GM23338 (cell line): ENCODE results near the gene DEPDC5. TPM values are rescaled to one million over a fixed set of nuclear protein-coding genes. Genes with fewer than 3 reads are reported as not detected.
"Not testable (repeated sequence)": the region's sequence is repeated elsewhere in the genome, so short reads cannot be mapped to it uniquely, and the experiment has no call there.

Source experiments
- ATAC-seq: fragments of 200-7000 bp; cut with Tn5 transposase; 3 replicates; pipeline ENCODE4 v1.9.1; 2020
- DNase-seq: peaks from one replicate; pipeline ENCODE4 v3.0.0-alpha.2; 2015; ENCODE audit warnings: low spot score
- H2AFZ ChIP-seq: fragments of 200-600 bp; sonication (generic); 2 replicates; pipeline ENCODE4 v1.8.0; 2016; ENCODE audit warnings: antibody characterized with exemption, mild to moderate bottlenecking, moderate library complexity
- H3F3A ChIP-seq: fragments of 200-600 bp; sonication (generic); replicated peaks from 2 replicates; pipeline ENCODE4 v1.8.0; 2017; ENCODE audit warnings: antibody characterized with exemption, mixed run types, low read depth
- H3K27ac ChIP-seq: fragments of 200-600 bp; sonication (generic); 2 replicates; pipeline ENCODE4 v1.6.1; 2016; ENCODE audit warnings: low read depth
- H3K27me3 ChIP-seq: fragments of 200-600 bp; sonication (generic); 2 replicates; pipeline ENCODE4 v1.8.0; 2016; ENCODE audit warnings: mild to moderate bottlenecking, mixed run types, moderate library complexity; ENCODE audit not compliant: insufficient read depth
- H3K36me3 ChIP-seq: fragments of 200-600 bp; sonication (generic); 2 replicates; pipeline ENCODE4 v1.8.0; 2016; ENCODE audit warnings: mild to moderate bottlenecking; ENCODE audit not compliant: insufficient read depth
- H3K4me1 ChIP-seq: fragments of 200-600 bp; sonication (generic); 2 replicates; pipeline ENCODE4 v1.8.0; 2016; ENCODE audit warnings: mild to moderate bottlenecking, moderate library complexity; ENCODE audit not compliant: insufficient read depth
- H3K4me2 ChIP-seq: fragments of 200-600 bp; sonication (generic); 2 replicates; pipeline ENCODE4 v1.7.1; 2017; ENCODE audit warnings: mixed run types
- H3K4me3 ChIP-seq: fragments of 200-600 bp; sonication (generic); 2 replicates; pipeline ENCODE4 v1.6.1; 2016; ENCODE audit warnings: mixed run types
- H3K79me2 ChIP-seq: fragments of 200-600 bp; sonication (generic); replicated peaks from 2 replicates; pipeline ENCODE4 v1.8.0; 2017; ENCODE audit warnings: mild to moderate bottlenecking; ENCODE audit not compliant: insufficient read depth
- H3K9me2 ChIP-seq: fragments of 200-600 bp; sonication (generic); 2 replicates; pipeline ENCODE4 v1.8.0; 2017; ENCODE audit not compliant: insufficient read depth
- H4K20me1 ChIP-seq: fragments of 200-600 bp; sonication (generic); replicated peaks from 2 replicates; pipeline ENCODE4 v1.8.0; 2017; ENCODE audit warnings: mild to moderate bottlenecking; ENCODE audit not compliant: insufficient read depth
- H3K27ac Mint-ChIP-seq: 2 replicates; pipeline ENCODE4 v1.8.0; 2020; ENCODE audit warnings: inconsistent platforms, mild to moderate bottlenecking, moderate library complexity, mixed read lengths
- H3K27me3 Mint-ChIP-seq: 3 replicates; pipeline ENCODE4 v1.8.0; 2022; ENCODE audit warnings: low read depth, mild to moderate bottlenecking, moderate library complexity, mixed read lengths, inconsistent platforms; ENCODE audit not compliant: insufficient read depth, poor library complexity
- H3K36me3 Mint-ChIP-seq: 3 replicates; pipeline ENCODE4 v1.8.0; 2021; ENCODE audit warnings: low read depth, mild to moderate bottlenecking, inconsistent platforms, moderate library complexity, mixed read lengths
- H3K4me1 Mint-ChIP-seq: 3 replicates; pipeline ENCODE4 v1.8.0; 2020; ENCODE audit warnings: mild to moderate bottlenecking, inconsistent platforms, mixed read lengths
- H3K4me3 Mint-ChIP-seq: 3 replicates; pipeline ENCODE4 v1.8.0; 2021; ENCODE audit warnings: moderate library complexity, mild to moderate bottlenecking, inconsistent platforms, mixed read lengths
- H3K9me3 Mint-ChIP-seq: 3 replicates; pipeline ENCODE4 v1.8.0; 2020; ENCODE audit warnings: moderate library complexity, mild to moderate bottlenecking, inconsistent platforms, mixed read lengths
- NANOG ChIP-seq: IDR thresholded peaks from 2 replicates; pipeline ENCODE4 v1.6.1; 2016; ENCODE audit warnings: antibody characterized with exemption, borderline replicate concordance
- POLR2AphosphoS5 ChIP-seq: IDR thresholded peaks from 2 replicates; pipeline ENCODE4 v1.6.1; 2016; ENCODE audit warnings: antibody characterized with exemption, low read depth
- STAT1 ChIP-seq: IDR thresholded peaks from one replicate; pipeline ENCODE4 v1.6.1; 2016; ENCODE audit warnings: antibody characterized with exemption; ENCODE audit not compliant: unreplicated experiment
- polyA plus RNA-seq: library from polyadenylated mRNA; unstranded; fragments of >200 nt; fragmentation: Nextera tagmentation; extraction: Ambion mirVana; gene quantifications from 2 replicates; pipeline ENCODE4 v1.2.1, GENCODE V29; 2016
- total RNA-seq: library from RNA; depleted of rRNA; stranded (reverse); fragments of >200 nt; shearing (Covaris generic); gene quantifications from 2 replicates; pipeline ENCODE4 v1.2.3, GENCODE V29; 2014
- TF ChIP-seq, protein P1 (sequence below): IDR thresholded peaks from one replicate; pipeline ENCODE4 v1.6.1; 2018; ENCODE audit warnings: antibody characterized with exemption; ENCODE audit not compliant: unreplicated experiment
- TF ChIP-seq, protein P2 (sequence below), 2 experiments: fragments of 200-600 bp in 1 of 2; sonication (generic) in 1 of 2; conservative IDR thresholded peaks; 2 replicates each; pipeline versions ENCODE4 v1.5.1 to v1.6.1; 2016 to 2017; ENCODE audit warnings: antibody characterized with exemption in 2 of 2, low read depth in 2 of 2, mild to moderate bottlenecking in 2 of 2, moderate library complexity in 1 of 2

Gene DEPDC5
- total and polyA plus RNA-seq, 2 experiments from 2014 or later = 18.7 to 19.7 TPM

- no peaks in the 10 kb centered on the region for H4K20me1 ChIP-seq
- ATAC-seq = no peak
- H3K36me3 ChIP-seq = peaks cover 22% of the 10 kb centered on the region; the same call in 1 of the 2 replicates
- H2AFZ ChIP-seq = no peak overlapping the region
- H3K36me3 Mint-ChIP-seq = peaks cover 43% of the 10 kb centered on the region
- no peaks in the 10 kb centered on the region for H3K9me3 Mint-ChIP-seq
- no peak for DNase-seq
- TF ChIP-seq POLR2AphosphoS5 = no peak
- H3K9me2 ChIP-seq = no peaks in the 10 kb centered on the region
- no peak overlapping the region for H3K4me2 ChIP-seq
- H3K4me3 Mint-ChIP-seq = no peak overlapping the region
- H3K27ac Mint-ChIP-seq = no peak overlapping the region
- no peak overlapping the region for H3K27ac ChIP-seq
- peaks cover 2% of the 10 kb centered on the region for H3K27me3 Mint-ChIP-seq
- no peaks in the 10 kb centered on the region for H3K4me1 Mint-ChIP-seq
- no peaks in the 10 kb centered on the region for H3K79me2 ChIP-seq
- no peaks in the 10 kb centered on the region for H3K27me3 ChIP-seq
- H3K4me1 ChIP-seq = no peaks in the 10 kb centered on the region
- H3K4me3 ChIP-seq = no peak overlapping the region
- H3F3A ChIP-seq = no peaks in the 10 kb centered on the region
These were observed 61.1 kb downstream of the DEPDC5 start for GRCh38 chr22:31814942-31815341.

GRCh38 chr22:31815383-31815814 lies 61.6 kb downstream of the DEPDC5 start:
- not testable (repeated sequence) for H2AFZ ChIP-seq, H3K27me3 Mint-ChIP-seq, H3K27me3 ChIP-seq, H3F3A ChIP-seq, H3K9me3 Mint-ChIP-seq, H3K27ac Mint-ChIP-seq, H4K20me1 ChIP-seq, H3K4me1 Mint-ChIP-seq, DNase-seq, H3K4me3 Mint-ChIP-seq, H3K27ac ChIP-seq, H3K4me1 ChIP-seq, H3K79me2 ChIP-seq, H3K9me2 ChIP-seq, ATAC-seq, H3K4me3 ChIP-seq, H3K4me2 ChIP-seq
- H3K36me3 ChIP-seq = peaks cover 22% of the 10 kb centered on the region; the same call in 1 of the 2 replicates
- H3K36me3 Mint-ChIP-seq = peaks cover 40% of the 10 kb centered on the region

DNA sequence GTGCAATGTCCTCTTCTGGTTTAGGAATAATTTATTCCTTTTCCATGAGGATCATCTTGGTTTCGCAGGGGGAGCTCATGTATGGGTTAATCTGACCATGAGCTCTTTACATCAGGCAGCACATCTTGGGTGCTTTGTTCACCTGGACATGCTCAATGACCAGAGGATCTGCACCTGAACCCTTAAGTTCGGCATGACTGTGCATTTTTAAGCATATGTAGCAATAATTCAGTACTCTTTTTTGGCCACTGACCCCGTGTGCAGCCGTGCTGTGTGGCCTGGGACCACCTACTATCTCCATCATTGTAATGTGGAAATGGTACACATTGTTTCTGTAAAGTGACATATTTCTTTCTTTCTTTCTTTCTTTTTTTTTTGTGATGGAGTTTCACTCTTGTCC lies 62.9 kb downstream of the DEPDC5 start:
- no peaks in the 10 kb centered on the region; the same call in 1 of the 2 replicates for H4K20me1 ChIP-seq
- H3F3A ChIP-seq = no peaks in the 10 kb centered on the region
- peaks cover 22% of the 10 kb centered on the region; the same call in 1 of the 2 replicates for H3K36me3 ChIP-seq
- no peaks in the 10 kb centered on the region for H3K4me1 ChIP-seq
- ATAC-seq = no peak
- Mint-ChIP-seq H3K9me3 (no peaks in the 10 kb centered on the region), H3K36me3 (peaks cover 35% of the 10 kb centered on the region), H3K4me1 (no peaks in the 10 kb centered on the region), H3K4me3 (no peak overlapping the region), H3K27me3 (peaks cover 2% of the 10 kb centered on the region), H3K27ac (no peak overlapping the region)
- H3K79me2 ChIP-seq = no peaks in the 10 kb centered on the region
- no peak for DNase-seq
- no peak overlapping the region for H3K27ac ChIP-seq
- no peaks in the 10 kb centered on the region for H3K9me2 ChIP-seq
- H3K4me2 ChIP-seq = no peak overlapping the region
- H3K27me3 ChIP-seq = no peaks in the 10 kb centered on the region
- no peak overlapping the region for H3K4me3 ChIP-seq
- H2AFZ ChIP-seq = no peak overlapping the region
- TF ChIP-seq NANOG = no peak
- TF ChIP-seq, protein P1, sequence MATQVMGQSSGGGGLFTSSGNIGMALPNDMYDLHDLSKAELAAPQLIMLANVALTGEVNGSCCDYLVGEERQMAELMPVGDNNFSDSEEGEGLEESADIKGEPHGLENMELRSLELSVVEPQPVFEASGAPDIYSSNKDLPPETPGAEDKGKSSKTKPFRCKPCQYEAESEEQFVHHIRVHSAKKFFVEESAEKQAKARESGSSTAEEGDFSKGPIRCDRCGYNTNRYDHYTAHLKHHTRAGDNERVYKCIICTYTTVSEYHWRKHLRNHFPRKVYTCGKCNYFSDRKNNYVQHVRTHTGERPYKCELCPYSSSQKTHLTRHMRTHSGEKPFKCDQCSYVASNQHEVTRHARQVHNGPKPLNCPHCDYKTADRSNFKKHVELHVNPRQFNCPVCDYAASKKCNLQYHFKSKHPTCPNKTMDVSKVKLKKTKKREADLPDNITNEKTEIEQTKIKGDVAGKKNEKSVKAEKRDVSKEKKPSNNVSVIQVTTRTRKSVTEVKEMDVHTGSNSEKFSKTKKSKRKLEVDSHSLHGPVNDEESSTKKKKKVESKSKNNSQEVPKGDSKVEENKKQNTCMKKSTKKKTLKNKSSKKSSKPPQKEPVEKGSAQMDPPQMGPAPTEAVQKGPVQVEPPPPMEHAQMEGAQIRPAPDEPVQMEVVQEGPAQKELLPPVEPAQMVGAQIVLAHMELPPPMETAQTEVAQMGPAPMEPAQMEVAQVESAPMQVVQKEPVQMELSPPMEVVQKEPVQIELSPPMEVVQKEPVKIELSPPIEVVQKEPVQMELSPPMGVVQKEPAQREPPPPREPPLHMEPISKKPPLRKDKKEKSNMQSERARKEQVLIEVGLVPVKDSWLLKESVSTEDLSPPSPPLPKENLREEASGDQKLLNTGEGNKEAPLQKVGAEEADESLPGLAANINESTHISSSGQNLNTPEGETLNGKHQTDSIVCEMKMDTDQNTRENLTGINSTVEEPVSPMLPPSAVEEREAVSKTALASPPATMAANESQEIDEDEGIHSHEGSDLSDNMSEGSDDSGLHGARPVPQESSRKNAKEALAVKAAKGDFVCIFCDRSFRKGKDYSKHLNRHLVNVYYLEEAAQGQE = no peak
- TF ChIP-seq, protein P2, sequence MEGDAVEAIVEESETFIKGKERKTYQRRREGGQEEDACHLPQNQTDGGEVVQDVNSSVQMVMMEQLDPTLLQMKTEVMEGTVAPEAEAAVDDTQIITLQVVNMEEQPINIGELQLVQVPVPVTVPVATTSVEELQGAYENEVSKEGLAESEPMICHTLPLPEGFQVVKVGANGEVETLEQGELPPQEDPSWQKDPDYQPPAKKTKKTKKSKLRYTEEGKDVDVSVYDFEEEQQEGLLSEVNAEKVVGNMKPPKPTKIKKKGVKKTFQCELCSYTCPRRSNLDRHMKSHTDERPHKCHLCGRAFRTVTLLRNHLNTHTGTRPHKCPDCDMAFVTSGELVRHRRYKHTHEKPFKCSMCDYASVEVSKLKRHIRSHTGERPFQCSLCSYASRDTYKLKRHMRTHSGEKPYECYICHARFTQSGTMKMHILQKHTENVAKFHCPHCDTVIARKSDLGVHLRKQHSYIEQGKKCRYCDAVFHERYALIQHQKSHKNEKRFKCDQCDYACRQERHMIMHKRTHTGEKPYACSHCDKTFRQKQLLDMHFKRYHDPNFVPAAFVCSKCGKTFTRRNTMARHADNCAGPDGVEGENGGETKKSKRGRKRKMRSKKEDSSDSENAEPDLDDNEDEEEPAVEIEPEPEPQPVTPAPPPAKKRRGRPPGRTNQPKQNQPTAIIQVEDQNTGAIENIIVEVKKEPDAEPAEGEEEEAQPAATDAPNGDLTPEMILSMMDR (conservative IDR thresholded peaks at IDR 0.05; ENCODE audit: low read depth in 2 of 2) = no peak
- TF ChIP-seq STAT1 = no peak
